B cell (primary cell): ENCODE measurements around the gene NAXE. TPM values are rescaled to one million over a fixed set of nuclear protein-coding genes. Genes with fewer than 3 reads are reported as not detected.

Experiments used
- ATAC-seq: fragments of 200-7000 bp; cut with Tn5 transposase; one replicate; pipeline ENCODE4 v1.10.0; 2021; ENCODE audit warnings: low read depth, mild to moderate bottlenecking, moderate number of reproducible peaks, moderate library complexity
- CTCF ChIA-PET: fragments of 350-600 bp; sonication (Branson Sonifier 250); formaldehyde crosslinking; loops from one replicate; lab custom pipeline; 2021; ENCODE audit warnings: antibody characterized with exemption, inconsistent platforms; lab: Charles Lee
- POLR2A ChIA-PET: fragments of 350-600 bp; sonication (Branson Sonifier 250); formaldehyde crosslinking; loops from one replicate; lab custom pipeline; 2021; ENCODE audit warnings: antibody characterized with exemption; lab: Charles Lee
- DNase-seq: peaks from one replicate; pipeline ENCODE4 v3.0.0; 2013
- H2AFZ ChIP-seq: 2 replicates; pipeline ENCODE4 v1.6.1; 2012; ENCODE audit warnings: mild to moderate bottlenecking, low read depth, low read length; ENCODE audit not compliant: insufficient read depth, poor library complexity, severe bottlenecking
- H3K27ac ChIP-seq, 2 donors: 1 replicate in 1 of 2; 2 replicates in 1 of 2; pipeline ENCODE4 v1.5.1; 2012 to 2013; ENCODE audit warnings: low read length in 2 of 2, mild to moderate bottlenecking in 2 of 2, moderate library complexity in 1 of 2
- H3K27me3 ChIP-seq, 4 experiments: fragments of 200-600 bp in 1 of 4; sonication (generic) in 1 of 4; replicated peaks in 1 of 4; 1 replicate in 2 of 4; 2 replicates in 2 of 4; pipeline versions ENCODE4 v1.6.1 to v1.7.0; 2013 to 2016; ENCODE audit warnings: low read length in 3 of 4, mild to moderate bottlenecking in 2 of 4, mixed read lengths in 1 of 4, moderate library complexity in 1 of 4; ENCODE audit not compliant: insufficient read depth in 4 of 4, control insufficient read depth in 3 of 4; ENCODE audit errors: control extremely low read depth in 1 of 4
- H3K36me3 ChIP-seq, 2 experiments: replicated peaks in 1 of 2; 1 replicate in 1 of 2; 2 replicates in 1 of 2; pipeline versions ENCODE4 v1.6.1 to v1.7.1; 2013; ENCODE audit warnings: low read length in 1 of 2; ENCODE audit not compliant: insufficient read depth in 2 of 2, control insufficient read depth in 1 of 2; ENCODE audit errors: control extremely low read depth in 1 of 2, extremely low read depth in 1 of 2
- H3K4me1 ChIP-seq, 2 donors: fragments of 200-600 bp in 1 of 2; sonication (generic) in 1 of 2; 1 replicate in 1 of 2; 2 replicates in 1 of 2; pipeline versions ENCODE4 v1.5.1 to v1.6.1; 2013 to 2017; ENCODE audit warnings: low read length in 2 of 2; ENCODE audit not compliant: control insufficient read depth in 2 of 2, insufficient read depth in 2 of 2
- H3K4me2 ChIP-seq: replicated peaks from 2 replicates; pipeline ENCODE3; 2012; ENCODE audit warnings: mild to moderate bottlenecking, low read depth, low read length; ENCODE audit not compliant: poor library complexity, severe bottlenecking
- H3K4me3 ChIP-seq, 5 experiments: fragments of 200-600 bp in 1 of 5; sonication (generic) in 1 of 5; 1 replicate in 3 of 5; 2 replicates in 2 of 5; pipeline versions ENCODE4 v1.5.1 to v1.7.0; 2011 to 2016; ENCODE audit warnings: low read length in 4 of 5, mild to moderate bottlenecking in 4 of 5, low read depth in 2 of 5, control low read depth in 1 of 5, moderate library complexity in 1 of 5; ENCODE audit not compliant: insufficient read depth in 1 of 5; ENCODE audit errors: control extremely low read depth in 1 of 5, extremely low read depth in 1 of 5
- H3K79me2 ChIP-seq: fragments of 200-600 bp; sonication (generic); one replicate; pipeline ENCODE4 v1.6.0; 2016; ENCODE audit warnings: low read length; ENCODE audit not compliant: control insufficient read depth, insufficient read depth
- H3K9ac ChIP-seq: fragments of 200-600 bp; sonication (generic); 2 replicates; pipeline ENCODE4 v1.6.1; 2017; ENCODE audit warnings: mild to moderate bottlenecking, low read length, moderate library complexity
- H3K9me3 ChIP-seq, 3 donors: one replicate each; pipeline versions ENCODE4 v1.6.1 to v1.7.1; 2013; ENCODE audit warnings: low read length in 2 of 3; ENCODE audit not compliant: control insufficient read depth in 2 of 3, insufficient read depth in 1 of 3; ENCODE audit errors: control extremely low read depth in 1 of 3
- H4K20me1 ChIP-seq: 2 replicates; pipeline ENCODE4 v1.6.0; 2012; ENCODE audit warnings: mild to moderate bottlenecking, low read length; ENCODE audit not compliant: insufficient read depth, control insufficient read depth, poor library complexity, severe bottlenecking
- H3K27ac Mint-ChIP-seq: one replicate; pipeline ENCODE4 v1.8.0; 2021; ENCODE audit warnings: mixed read lengths
- H3K27me3 Mint-ChIP-seq: one replicate; pipeline ENCODE4 v1.8.0; 2021; ENCODE audit warnings: mixed read lengths
- H3K4me1 Mint-ChIP-seq: one replicate; pipeline ENCODE4 v1.8.0; 2021; ENCODE audit warnings: mixed read lengths
- H3K4me3 Mint-ChIP-seq: one replicate; pipeline ENCODE4 v1.8.0; 2021; ENCODE audit warnings: mixed read lengths
- H3K9me3 Mint-ChIP-seq: one replicate; pipeline ENCODE4 v1.8.0; 2022; ENCODE audit warnings: mixed read lengths; ENCODE audit not compliant: insufficient read depth
- CTCF ChIP-seq: fragments of 200-600 bp; IDR thresholded peaks from one replicate; pipeline ENCODE4 v1.8.0; 2022; ENCODE audit warnings: antibody characterized with exemption, mild to moderate bottlenecking
- EZH2 ChIP-seq: IDR thresholded peaks from 2 replicates; pipeline ENCODE4 v1.6.1; 2012; ENCODE audit warnings: borderline replicate concordance, low read depth, mild to moderate bottlenecking, moderate library complexity, low read length; ENCODE audit not compliant: insufficient read depth, poor library complexity, severe bottlenecking
- WGBS: methylation state at CpG from one replicate; pipeline ENCODE4 v1.1.5; 2013; ENCODE audit warnings: missing lambda C conversion rate; ENCODE audit not compliant: insufficient coverage; 5-methylcytosine and 5-hydroxymethylcytosine counted together
- intact Hi-C: fragments of 100-400 bp; cut with micrococcal nuclease; formaldehyde crosslinking; loops from one replicate; pipeline ENCODE4 v1.10.0; 2022
- polyA plus RNA-seq: library from polyadenylated mRNA; depleted of rRNA; stranded (reverse); fragments of >200 nt; gene quantifications from 2 replicates; pipeline ENCODE4 v1.2.3, GENCODE V29; 2012
- total RNA-seq, 2 donors: library from RNA; stranded (reverse); fragments of 120-200 nt in 1 of 2; gene quantifications; 1 replicate in 1 of 2; 2 replicates in 1 of 2; pipeline versions ENCODE4 v1.2.3 to v1.2.4, GENCODE V29; 2013 to 2022

NAXE gene
- total and polyA plus RNA-seq, 2 donors (not counting 1 experiment from before 2014, with no cell fraction given), result 42.8 to 59.7 TPM

GRCh38 chr1:156572663-156573018 lies 18.9 kb upstream of the NAXE start:
- Histone ChIP-seq H2AFZ (peak overlapping the region; percentile 62), H3K36me3 (no peaks in the 10 kb centered on the region), H3K4me1 (peaks cover 13 to 14% of the 10 kb centered on the region in 2 donors), H4K20me1 (no peaks in the 10 kb centered on the region), H3K9ac (peak overlapping the region; percentile 54), H3K9me3 (peaks cover 0 to 2% (median 0%) of the 10 kb centered on the region in 3 donors), H3K79me2 (no peaks in the 10 kb centered on the region), H3K4me3 (peak overlapping the region in 4 of 5 experiments; percentile 22 to 45 (median 28)), H3K27me3 (peaks cover 0 to 32% (median 14%) of the 10 kb centered on the region in 4 experiments), H3K27ac (no peak overlapping the region), H3K4me2 (peak overlapping the region; percentile 77)
- WGBS, result 45% methylated on average over 9 of the region's 10 CpGs
- no peaks in the 10 kb centered on the region for H3K9me3 Mint-ChIP-seq
- ChIA-PET POLR2A (no interaction called here), CTCF (interaction anchor here (0.8 to 2.5 kb wide), 5 partner anchors 12 to 187 kb away, joined by 3 to 9 read pairs (median 3); no protein-coding TSS in a partner anchor)
- intact Hi-C loops, result loop anchor here (1.0 to 5.0 kb wide), 3 partner anchors 35 to 116 kb away; partner anchors contain the start of gene MEF2D
- ATAC-seq (no peak), DNase-seq (no peak)
- H3K27ac Mint-ChIP-seq, result peak overlapping the region; percentile 12
- H3K27me3 Mint-ChIP-seq, result peaks cover 23% of the 10 kb centered on the region
- TF ChIP-seq CTCF (no peak), EZH2 (no peak)
- H3K4me1 Mint-ChIP-seq, result peaks cover 13% of the 10 kb centered on the region
- H3K4me3 Mint-ChIP-seq, result peak overlapping the region; percentile 85

GRCh38 chr1:156574039-156574633 lies 17.4 kb upstream of the NAXE start:
- WGBS, result 86% methylated on average over 1 of the region's 2 CpGs
- Histone ChIP-seq H3K27me3 (peaks cover 0 to 32% (median 14%) of the 10 kb centered on the region in 4 experiments), H3K27ac (no peak overlapping the region), H3K9me3 (peaks cover 0 to 2% (median 0%) of the 10 kb centered on the region in 3 donors), H3K79me2 (no peaks in the 10 kb centered on the region), H3K36me3 (no peaks in the 10 kb centered on the region), H4K20me1 (no peaks in the 10 kb centered on the region), H2AFZ (no peak overlapping the region), H3K4me1 (peaks cover 13 to 14% of the 10 kb centered on the region in 2 donors), H3K4me3 (no peak overlapping the region), H3K4me2 (no peak overlapping the region), H3K9ac (no peak overlapping the region)
- ChIA-PET POLR2A (interaction anchor here (0.7 kb wide), 1 partner anchor 74 kb away, joined by 4 read pairs; the partner anchor contains the start of gene MEF2D), CTCF (interaction anchor here (0.9 to 2.5 kb wide), 3 partner anchors 27 to 93 kb away, joined by 3 to 7 read pairs (median 3); partner anchors contain the start of gene GPATCH4)
- ATAC-seq (no peak), DNase-seq (no peak)
- H3K4me3 Mint-ChIP-seq, result peak overlapping the region; percentile 23
- intact Hi-C loops, result loop anchor here (5.0 kb wide), 1 partner anchor 33 kb away; no protein-coding TSS in a partner anchor
- no peaks in the 10 kb centered on the region for H3K9me3 Mint-ChIP-seq
- TF ChIP-seq EZH2 (no peak), CTCF (no peak)
- H3K4me1 Mint-ChIP-seq, result peaks cover 13% of the 10 kb centered on the region
- H3K27me3 Mint-ChIP-seq, result peaks cover 23% of the 10 kb centered on the region
- H3K27ac Mint-ChIP-seq, result no peak overlapping the region
